HG03045 (cell line): Measurements from ENCODE around the gene FOXP4.

ENCODE experiments used
- ATAC-seq: cut with Tn5 transposase; IDR thresholded peaks from one replicate; pipeline ENCODE4 v1.9.1; 2021; ENCODE audit warnings: mild to moderate bottlenecking, moderate library complexity; ENCODE audit not compliant: unreplicated experiment

The FOXP4 gene, protein sequence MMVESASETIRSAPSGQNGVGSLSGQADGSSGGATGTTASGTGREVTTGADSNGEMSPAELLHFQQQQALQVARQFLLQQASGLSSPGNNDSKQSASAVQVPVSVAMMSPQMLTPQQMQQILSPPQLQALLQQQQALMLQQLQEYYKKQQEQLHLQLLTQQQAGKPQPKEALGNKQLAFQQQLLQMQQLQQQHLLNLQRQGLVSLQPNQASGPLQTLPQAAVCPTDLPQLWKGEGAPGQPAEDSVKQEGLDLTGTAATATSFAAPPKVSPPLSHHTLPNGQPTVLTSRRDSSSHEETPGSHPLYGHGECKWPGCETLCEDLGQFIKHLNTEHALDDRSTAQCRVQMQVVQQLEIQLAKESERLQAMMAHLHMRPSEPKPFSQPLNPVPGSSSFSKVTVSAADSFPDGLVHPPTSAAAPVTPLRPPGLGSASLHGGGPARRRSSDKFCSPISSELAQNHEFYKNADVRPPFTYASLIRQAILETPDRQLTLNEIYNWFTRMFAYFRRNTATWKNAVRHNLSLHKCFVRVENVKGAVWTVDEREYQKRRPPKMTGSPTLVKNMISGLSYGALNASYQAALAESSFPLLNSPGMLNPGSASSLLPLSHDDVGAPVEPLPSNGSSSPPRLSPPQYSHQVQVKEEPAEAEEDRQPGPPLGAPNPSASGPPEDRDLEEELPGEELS

DNA sequence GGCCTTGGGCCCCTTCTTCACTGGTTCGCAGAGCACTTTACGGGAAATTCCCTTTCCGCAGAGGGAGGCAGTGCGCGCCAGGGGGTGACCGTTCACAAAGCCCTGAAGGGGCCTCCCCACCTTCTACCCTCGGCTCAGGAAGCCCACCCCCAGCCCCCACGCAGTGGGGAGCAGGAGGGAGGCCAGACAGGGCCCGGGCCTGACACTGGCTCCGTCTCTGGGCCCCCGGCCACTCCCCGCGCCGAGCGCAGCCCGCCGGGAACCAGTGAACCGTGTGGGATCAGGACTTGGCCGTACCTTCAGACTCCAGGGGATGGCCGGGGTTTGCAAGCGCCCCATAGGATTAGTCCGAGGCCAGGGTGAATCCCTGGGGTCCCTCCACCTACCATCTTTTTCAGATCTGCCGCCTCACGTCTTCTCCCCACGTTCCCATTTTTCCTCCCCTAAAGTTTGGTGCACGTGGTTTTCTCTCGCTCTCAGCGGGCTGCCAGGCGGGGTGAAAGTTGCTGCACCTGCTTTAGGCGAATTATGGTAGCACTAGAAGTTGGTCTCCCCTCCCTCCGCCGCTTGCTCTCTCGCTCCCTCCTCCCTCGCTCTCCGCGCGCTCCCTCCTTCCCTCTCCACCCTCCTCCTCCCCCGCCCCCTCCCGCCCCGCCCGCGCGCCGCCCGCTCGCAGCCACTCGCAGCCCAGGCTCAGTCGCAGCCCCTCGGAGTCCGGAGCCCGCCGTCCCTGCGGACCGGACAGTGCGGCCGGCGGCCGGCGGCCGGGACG, at the start of gene FOXP4:
FOXP4 (plus strand) TSS at position 679 of the 772 bp plus-strand sequence. CDS start 19,380 bp downstream, outside the sequence.
- peak; percentile 69 for ATAC-seq

DNA sequence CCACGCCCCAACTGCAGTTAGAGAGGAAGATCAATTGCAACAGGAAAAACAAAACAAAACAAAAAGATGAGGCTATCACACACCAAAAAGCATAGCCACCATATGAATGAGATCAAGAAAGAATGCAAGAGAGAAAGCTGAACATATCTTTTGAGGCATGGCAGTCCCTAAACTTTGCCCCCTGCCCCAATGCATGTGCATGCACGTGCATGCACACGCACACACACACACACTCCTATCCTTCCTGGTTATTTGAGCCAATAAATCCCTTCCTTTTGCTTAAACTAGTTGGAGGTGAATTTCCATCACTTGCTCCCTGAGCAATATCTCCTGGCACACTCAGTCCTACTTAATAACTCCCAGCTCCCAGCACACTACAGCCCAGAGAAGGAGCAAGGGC, 48.6 kb upstream of the FOXP4 start:
- no peak for ATAC-seq

DNA sequence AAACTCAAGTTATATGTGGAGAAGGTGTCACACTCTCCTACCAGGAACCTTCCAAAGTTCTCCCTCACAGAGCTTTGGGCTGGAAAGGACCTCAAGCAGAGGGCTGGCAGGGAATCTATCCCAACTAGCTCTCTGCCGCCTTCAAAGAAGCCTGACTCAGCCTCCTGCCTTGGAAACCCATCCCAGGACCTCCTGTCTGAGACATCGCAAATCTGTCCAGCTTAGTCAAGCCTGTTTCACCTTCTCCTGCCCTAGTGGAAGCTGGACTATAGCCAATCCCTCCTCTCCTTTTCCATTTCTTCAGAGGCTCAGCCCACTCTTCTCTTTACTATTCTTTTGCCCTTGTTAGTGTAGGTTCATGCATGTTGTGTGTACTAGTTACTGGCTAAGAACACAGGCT, 48.2 kb upstream of the FOXP4 start:
- no peak for ATAC-seq

DNA sequence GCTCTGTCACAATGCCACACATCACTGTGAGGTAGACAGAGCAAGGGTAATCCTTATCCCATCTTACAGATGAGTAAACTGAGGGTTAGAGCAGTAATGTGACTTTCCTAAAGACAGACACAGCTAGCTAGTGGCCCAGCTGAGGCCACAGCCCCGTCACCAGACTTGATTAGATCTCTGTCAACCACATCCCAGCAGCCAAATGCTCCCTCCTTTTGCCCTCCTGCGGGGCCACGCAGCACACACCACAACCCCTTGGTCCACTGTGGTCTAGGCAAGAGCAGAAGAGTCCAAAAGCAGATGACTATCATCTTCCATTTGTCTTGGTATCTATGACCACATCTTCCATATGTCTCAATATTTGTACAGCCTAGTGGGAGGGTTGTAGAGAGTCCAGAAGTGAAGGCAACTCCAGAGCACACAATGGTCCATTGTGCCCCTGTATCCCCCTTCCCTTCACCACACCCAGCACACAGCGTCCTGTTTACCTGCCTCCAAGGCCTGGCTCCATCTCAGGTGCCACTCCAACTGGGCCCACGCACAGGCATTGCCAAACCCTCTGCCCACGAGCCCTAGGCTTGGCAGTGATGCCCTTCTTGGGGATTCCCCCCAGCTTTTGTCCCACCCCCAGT, 47.1 kb upstream of the FOXP4 start:
- ATAC-seq, result no peak

DNA sequence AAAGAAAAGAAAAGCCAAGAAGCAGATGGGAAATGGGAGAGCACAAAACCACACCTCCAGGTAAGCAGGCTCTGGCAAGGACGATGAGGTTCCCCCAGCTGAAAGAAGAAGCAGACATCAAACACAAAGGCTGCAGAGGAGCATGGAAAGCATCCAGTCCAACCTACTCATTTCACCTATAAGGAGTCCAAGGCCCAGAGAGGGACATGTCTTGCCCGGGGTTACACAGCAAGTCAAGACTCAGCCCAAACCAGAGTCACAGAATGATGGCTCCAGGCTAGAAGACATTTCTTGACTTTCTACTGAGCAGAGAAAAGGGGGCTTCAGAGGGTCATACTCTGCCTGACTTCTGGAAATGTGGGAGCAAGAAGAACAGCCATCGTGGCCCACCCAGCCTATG, 45.6 kb upstream of the FOXP4 start:
- ATAC-seq, result no peak

DNA sequence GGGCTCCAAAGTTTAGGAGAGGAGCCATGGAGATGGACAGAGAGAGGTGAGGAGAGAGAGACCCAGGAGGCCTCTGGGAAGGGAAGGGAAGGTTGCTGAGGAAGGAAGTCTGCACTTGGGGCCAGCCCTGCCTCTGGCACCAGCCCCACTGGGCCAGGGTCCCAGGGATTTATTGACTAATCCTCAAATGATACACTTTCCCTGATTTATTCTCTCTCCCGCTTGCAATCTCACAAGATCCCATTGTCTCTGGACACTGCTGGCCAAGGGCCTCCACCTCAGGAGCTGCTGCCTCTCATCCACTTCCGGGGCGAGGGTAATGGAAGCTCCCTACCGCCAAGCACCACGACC, 43.6 kb upstream of the FOXP4 start:
- ATAC-seq, result no peak

- ATAC-seq, result no peak
Observed at GRCh38 chr6:41502917-41503671, 43.1 kb upstream of the FOXP4 start.

- no peak for ATAC-seq
Observed at GRCh38 chr6:41503827-41504465, 42.2 kb upstream of the FOXP4 start.

DNA sequence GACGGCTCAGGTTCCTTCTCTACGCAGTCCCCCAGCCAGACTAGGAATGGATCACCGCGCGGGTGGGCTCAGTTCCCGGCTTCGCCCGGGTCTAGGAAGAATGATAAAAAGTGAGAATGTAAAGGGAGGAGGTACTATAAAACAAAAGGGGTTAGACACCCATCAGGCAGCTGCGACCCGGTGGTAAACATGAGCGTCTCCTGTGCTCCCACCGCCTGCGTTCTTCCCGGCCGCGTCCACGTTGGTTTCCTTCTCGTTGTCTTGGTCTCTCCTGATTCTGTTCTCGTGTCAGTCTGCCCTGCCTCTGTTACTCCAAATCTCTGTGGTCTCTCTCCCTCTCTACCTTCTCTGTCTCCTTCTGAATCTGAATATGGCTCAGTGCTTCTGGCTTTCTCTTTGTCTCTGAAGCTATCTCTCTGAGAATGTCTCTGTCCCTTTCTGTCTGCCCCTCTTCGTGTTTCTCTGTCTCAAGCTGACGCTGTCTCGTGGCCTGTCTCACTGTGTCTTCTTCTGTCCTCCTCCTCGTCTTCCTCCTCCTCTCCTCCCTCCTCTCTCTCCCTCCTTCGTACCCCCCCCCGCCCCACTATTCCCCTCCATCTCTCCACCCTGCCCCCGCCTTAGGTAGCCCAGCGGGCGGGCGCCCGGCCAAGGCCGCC, 41.6 kb upstream of the FOXP4 start:
- no peak for ATAC-seq

DNA sequence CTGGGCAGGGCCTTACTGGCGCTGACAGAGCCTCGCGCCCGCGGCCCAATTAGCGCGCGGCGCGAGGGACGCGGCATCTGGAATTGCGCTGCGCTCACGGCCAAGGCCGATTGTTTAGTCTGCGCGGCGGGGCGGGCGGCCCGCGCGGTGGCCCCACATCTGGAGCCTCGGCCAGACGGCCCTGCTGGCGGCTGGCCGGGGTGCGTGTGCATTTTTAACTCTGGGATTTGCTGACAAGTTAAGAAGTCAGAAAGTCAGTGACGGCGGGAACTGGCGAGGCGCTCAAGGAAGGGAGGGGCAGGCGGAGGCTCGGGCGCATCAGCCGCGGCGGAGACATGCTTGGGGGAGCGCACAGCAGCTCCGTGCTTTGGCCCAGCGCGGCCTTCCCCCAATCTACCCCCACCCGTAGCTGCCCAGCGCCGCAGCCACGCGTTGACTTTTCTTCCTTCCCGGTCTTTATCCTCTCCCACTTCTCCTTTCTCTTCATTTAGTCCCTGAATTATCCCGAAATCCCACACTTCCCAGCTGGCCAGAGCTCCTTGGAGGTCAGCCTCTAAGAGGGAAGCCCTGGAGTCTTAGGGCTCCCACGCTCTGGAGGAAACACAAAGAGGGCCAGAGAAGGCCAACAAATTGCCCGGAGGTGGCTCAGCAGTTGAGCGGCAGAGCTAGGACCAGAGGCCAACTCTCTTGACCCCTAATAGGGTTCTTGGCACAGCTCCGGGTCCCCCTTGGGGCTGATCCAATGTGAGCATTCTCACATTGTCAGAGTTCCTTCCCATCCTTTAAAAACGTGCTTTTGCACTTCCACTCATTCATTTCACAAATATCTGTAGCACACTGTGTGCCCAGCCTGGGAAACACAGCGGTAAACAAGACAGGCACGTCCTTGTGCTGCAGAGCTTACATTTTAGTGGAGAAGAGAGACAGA, 40.8 kb upstream of the FOXP4 start:
- ATAC-seq, result no peak

- ATAC-seq, result no peak
Observed at GRCh38 chr6:41508479-41508878, 37.7 kb upstream of the FOXP4 start.

DNA sequence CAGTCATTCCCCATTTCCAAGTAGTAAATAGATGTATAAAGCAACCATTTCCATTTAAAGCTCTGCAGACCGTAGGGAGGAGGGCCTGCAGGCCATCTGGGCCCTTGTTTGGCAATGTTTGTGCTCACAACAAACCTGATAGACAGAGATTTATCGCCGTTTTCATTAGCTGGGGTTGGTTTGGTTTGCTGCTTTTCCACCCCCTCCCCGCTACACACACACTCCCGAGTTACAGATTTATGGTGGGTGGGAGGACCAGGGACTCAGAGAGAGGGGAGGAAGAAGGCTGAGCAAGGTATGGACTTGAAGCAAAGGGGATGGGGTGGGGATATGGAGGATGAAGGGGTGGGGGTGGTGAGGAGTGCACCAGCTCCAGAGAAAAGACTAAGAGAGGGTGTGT, 36.6 kb upstream of the FOXP4 start:
- no peak for ATAC-seq

- no peak for ATAC-seq
Observed at GRCh38 chr6:41511443-41512060, 34.6 kb upstream of the FOXP4 start.

DNA sequence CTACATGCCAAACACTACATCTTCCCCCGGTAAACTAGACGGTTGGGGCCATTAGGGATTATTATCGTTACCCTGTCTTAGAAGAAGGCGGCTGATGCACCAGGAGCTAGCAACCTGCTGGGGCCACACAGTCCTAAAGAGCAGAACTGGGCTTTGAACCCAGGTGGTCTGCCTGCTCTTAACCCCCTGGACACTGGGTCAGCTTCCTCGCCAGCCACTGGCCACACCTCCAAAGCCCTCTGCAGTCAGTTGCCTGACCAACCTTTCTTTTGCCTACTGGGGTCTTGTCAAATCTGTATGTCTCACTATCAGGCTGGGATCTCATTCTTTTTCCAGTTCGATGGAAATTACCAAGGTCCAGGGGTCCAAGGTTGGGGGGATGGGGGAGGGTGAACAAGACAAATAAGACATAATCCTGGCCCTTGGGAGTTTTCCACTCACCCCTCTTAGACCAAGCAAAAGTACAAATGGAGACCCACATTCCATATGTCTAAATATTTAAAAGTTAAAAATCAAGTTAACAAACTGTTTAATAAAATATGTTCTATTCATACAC, 34.0 kb upstream of the FOXP4 start:
- ATAC-seq, result no peak

- no peak for ATAC-seq
Observed at GRCh38 chr6:41515995-41516394, 30.2 kb upstream of the FOXP4 start.

DNA sequence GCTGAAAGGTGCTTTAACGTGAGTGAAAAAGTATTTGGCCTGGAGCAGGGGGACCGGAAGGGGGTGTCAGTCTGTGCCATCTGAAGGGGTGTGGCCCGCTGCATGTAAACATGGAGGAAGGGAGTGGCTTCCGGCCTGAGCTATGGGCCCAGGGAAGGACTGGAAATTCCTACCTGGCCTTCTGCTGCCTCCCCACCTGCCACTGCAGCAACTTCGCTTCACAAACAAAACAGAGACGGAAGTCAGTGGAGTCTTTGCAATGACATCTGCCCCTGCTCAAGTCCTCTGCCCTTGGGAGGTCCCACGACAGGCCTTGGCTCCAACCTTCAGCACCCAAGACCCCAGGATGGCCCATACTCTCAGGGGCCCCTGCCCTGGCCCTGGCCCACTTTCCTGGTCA, 28.1 kb upstream of the FOXP4 start:
- ATAC-seq, result no peak

DNA sequence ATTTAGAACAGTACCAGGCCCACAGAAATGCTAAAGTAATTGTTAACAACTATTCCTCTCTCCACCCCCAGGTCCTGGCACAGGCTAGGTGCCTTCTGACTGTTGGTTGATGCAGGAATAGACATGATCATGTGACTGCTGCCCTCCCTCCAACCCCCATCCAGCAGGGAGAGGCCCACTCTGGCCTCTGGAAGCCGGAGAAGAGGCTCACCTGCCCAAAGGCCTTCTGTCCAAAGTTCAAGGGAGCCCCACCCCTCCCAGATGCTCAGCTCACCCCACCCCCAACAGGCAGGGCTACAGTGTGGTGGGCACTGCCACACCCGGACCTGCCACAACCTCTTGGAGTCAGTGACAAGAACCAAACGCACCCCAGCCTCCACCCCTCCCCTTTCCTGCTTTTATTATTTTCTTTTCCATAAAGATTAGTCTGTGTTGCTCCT, 26.9 kb upstream of the FOXP4 start:
- no peak for ATAC-seq
